Natural killer cell treated with Interleukin-12 subunit alpha and Interleukin-12 subunit beta and Interleukin-15 and Interleukin-18, amount 100 ng/mL, for 72 hours (primary cell): Measurements from ENCODE around the gene SSTR4. TPM values are rescaled to one million over a fixed set of nuclear protein-coding genes. Genes with fewer than 3 reads are reported as not detected.

ENCODE experiments used
- ATAC-seq, 2 donors: fragments of 150-1000 bp; cut with Tn5 transposase in 1 of 2; sonication (Bioruptor Pico), chemical (Tn5 transposase) in 1 of 2; 2 replicates each; pipeline ENCODE4 v1.10.0; 2021
- DNase-seq: peaks from one replicate; pipeline ENCODE4 v3.0.0; 2022; ENCODE audit warnings: low spot score
- H3K27ac Mint-ChIP-seq, 2 donors: 1 replicate in 1 of 2; 2 replicates in 1 of 2; pipeline ENCODE4 v1.8.0; 2022; ENCODE audit warnings: mixed read lengths in 2 of 2, mild to moderate bottlenecking in 1 of 2, moderate library complexity in 1 of 2
- H3K27me3 Mint-ChIP-seq, 2 donors: 1 replicate in 1 of 2; 2 replicates in 1 of 2; pipeline ENCODE4 v1.8.0; 2022; ENCODE audit warnings: mixed read lengths in 2 of 2
- H3K36me3 Mint-ChIP-seq: one replicate; pipeline ENCODE4 v1.8.0; 2022; ENCODE audit warnings: mixed read lengths
- H3K4me1 Mint-ChIP-seq, 2 donors: 1 replicate in 1 of 2; 2 replicates in 1 of 2; pipeline ENCODE4 v1.8.0; 2022; ENCODE audit warnings: low read depth in 2 of 2, mixed read lengths in 2 of 2, mild to moderate bottlenecking in 1 of 2
- H3K4me3 Mint-ChIP-seq: one replicate; pipeline ENCODE4 v1.8.0; 2022; ENCODE audit warnings: mixed read lengths
- H3K9me3 Mint-ChIP-seq: 2 replicates; pipeline ENCODE4 v1.8.0; 2022; ENCODE audit warnings: mixed read lengths
- total RNA-seq, 2 donors: library from RNA; stranded (reverse); gene quantifications; one replicate each; pipeline ENCODE4 v1.2.3, GENCODE V29; 2022

SSTR4 gene
- total RNA-seq, 2 donors from 2014 or later: not detected

GRCh38 chr20:23085436-23086055 is 50.4 kb downstream of the SSTR4 start:
- Mint-ChIP-seq H3K4me3 (peak overlapping the region; percentile 85), H3K27me3 (peaks cover 0 to 2% of the 10 kb centered on the region in 2 donors), H3K4me1 (peaks cover 51 to 57% of the 10 kb centered on the region in 2 donors), H3K9me3 (no peaks in the 10 kb centered on the region), H3K36me3 (no peaks in the 10 kb centered on the region), H3K27ac (peak overlapping the region; percentile 95 to 97)
- DNase-seq (no peak), ATAC-seq (peak; percentile 8 to 37)

- ATAC-seq (peak; percentile 94), DNase-seq (peak; percentile 76)
- Mint-ChIP-seq H3K9me3 (no peaks in the 10 kb centered on the region), H3K27ac (peak within 1 kb of the TSS; percentile 95 to 97), H3K4me1 (peaks cover 45 to 54% of the 10 kb centered on the region in 2 donors), H3K36me3 (no peaks in the 10 kb centered on the region), H3K4me3 (peak within 1 kb of the TSS; percentile 85), H3K27me3 (peaks cover 0 to 2% of the 10 kb centered on the region in 2 donors)
Observed at GRCh38 chr20:23086056-23086566, 51.0 kb downstream of the SSTR4 start, which contains the start of gene CD93. Gene CD93 (minus strand): TSS chr20:23086324. CDS start chr20:23086192, 132 bp downstream.

GRCh38 chr20:23086931-23087411 is 51.9 kb downstream of the SSTR4 start:
- Mint-ChIP-seq H3K9me3 (no peaks in the 10 kb centered on the region), H3K27ac (peak overlapping the region; percentile 95 to 97), H3K4me1 (peaks cover 42 to 49% of the 10 kb centered on the region in 2 donors), H3K4me3 (peak overlapping the region; percentile 85), H3K27me3 (peaks cover 0 to 2% of the 10 kb centered on the region in 2 donors), H3K36me3 (no peaks in the 10 kb centered on the region)
- no peak for ATAC-seq
- no peak for DNase-seq

- peak overlapping the region; percentile 95 to 97 for H3K27ac Mint-ChIP-seq
- H3K36me3 Mint-ChIP-seq: no peaks in the 10 kb centered on the region
- peaks cover 0 to 2% of the 10 kb centered on the region in 2 donors for H3K27me3 Mint-ChIP-seq
- peak overlapping the region; percentile 85 for H3K4me3 Mint-ChIP-seq
- no peaks in the 10 kb centered on the region for H3K9me3 Mint-ChIP-seq
- peaks cover 34 to 42% of the 10 kb centered on the region in 2 donors for H3K4me1 Mint-ChIP-seq
- ATAC-seq (no peak), DNase-seq (no peak)
Observed at GRCh38 chr20:23087587-23088251, 52.6 kb downstream of the SSTR4 start.

Other genes starting within 250 kb of the SSTR4 start
- gene THBD, start 14.4 kb downstream of the SSTR4 start, total RNA-seq: under 1 TPM; 0.12 to 0.33 TPM
- gene CD93, start 51.0 kb downstream of the SSTR4 start, total RNA-seq: 10 to 100 TPM; 13.7 to 16.8 TPM